ENCODE results near the gene TSPAN15. TPM values are rescaled to one million over a fixed set of nuclear protein-coding genes. Genes with fewer than 3 reads are reported as not detected.

Gene TSPAN15
- total RNA-seq: 10 to 100 TPM in 3 of 7 donors, 1 to 10 TPM in 4; 2.8 to 13.7 (median 5.6) TPM
- 10 to 100 TPM in 1 of 2 donors, 1 to 10 TPM in 1; 5.1 to 13.7 TPM for polyA plus RNA-seq
- long read RNA-seq, donor 1, transcript TSPAN15-201 (8 exons, 1,698 nt): major isoform, 7 of 10 reads
- long read RNA-seq, donor 1, partial matches to known transcripts: 1 of 10 reads
- long read RNA-seq, donor 1, other reads (novel, unspliced or antisense): 2 of 10 reads
- long read RNA-seq, donor 2, transcript TSPAN15-201 (8 exons, 1,698 nt): major isoform, 14 of 14 reads
- long read RNA-seq, donor 2, partial matches to known transcripts: 0 of 14 reads
- long read RNA-seq, donor 2, other reads (novel, unspliced or antisense): 0 of 14 reads
- long read RNA-seq, donor 3, transcript TSPAN15-201 (8 exons, 1,698 nt): major isoform, 12 of 14 reads
- long read RNA-seq, donor 3, partial matches to known transcripts: 0 of 14 reads
- long read RNA-seq, donor 3, other reads (novel, unspliced or antisense): 2 of 14 reads

GRCh38 chr10:69451209-69451783 lies at the start of gene TSPAN15:
TSS of gene TSPAN15 (plus strand) at chr10:69451465. CDS start at chr10:69451595, 130 bp downstream.
- no peaks in the 10 kb centered on the region for H3K27me3 ChIP-seq
- no peak within 1 kb of the TSS for H3K27ac ChIP-seq
- DNase-seq: peak; percentile 42 to 80 (median 70)
- no peaks in the 10 kb centered on the region for H3K36me3 ChIP-seq
- peaks cover 6% of the 10 kb centered on the region for H3K4me1 ChIP-seq (ENCODE audit: insufficient read depth)
- no peak for TF ChIP-seq EP300 (IDR thresholded peaks at IDR 0.05)
- TF ChIP-seq, protein P1, sequence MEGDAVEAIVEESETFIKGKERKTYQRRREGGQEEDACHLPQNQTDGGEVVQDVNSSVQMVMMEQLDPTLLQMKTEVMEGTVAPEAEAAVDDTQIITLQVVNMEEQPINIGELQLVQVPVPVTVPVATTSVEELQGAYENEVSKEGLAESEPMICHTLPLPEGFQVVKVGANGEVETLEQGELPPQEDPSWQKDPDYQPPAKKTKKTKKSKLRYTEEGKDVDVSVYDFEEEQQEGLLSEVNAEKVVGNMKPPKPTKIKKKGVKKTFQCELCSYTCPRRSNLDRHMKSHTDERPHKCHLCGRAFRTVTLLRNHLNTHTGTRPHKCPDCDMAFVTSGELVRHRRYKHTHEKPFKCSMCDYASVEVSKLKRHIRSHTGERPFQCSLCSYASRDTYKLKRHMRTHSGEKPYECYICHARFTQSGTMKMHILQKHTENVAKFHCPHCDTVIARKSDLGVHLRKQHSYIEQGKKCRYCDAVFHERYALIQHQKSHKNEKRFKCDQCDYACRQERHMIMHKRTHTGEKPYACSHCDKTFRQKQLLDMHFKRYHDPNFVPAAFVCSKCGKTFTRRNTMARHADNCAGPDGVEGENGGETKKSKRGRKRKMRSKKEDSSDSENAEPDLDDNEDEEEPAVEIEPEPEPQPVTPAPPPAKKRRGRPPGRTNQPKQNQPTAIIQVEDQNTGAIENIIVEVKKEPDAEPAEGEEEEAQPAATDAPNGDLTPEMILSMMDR (IDR thresholded peaks at IDR 0.05): no peak
- no peak for TF ChIP-seq POLR2A (IDR thresholded peaks at IDR 0.05)
- H3K9me3 ChIP-seq: no peaks in the 10 kb centered on the region
- intact Hi-C loops (cut with DNase I): no loop called here
- 1% methylated on average over 17 to 45 of the region's 45 CpGs for WGBS, 3 donors
- peak within 1 kb of the TSS; percentile 74 for H3K4me3 ChIP-seq

GRCh38 chr10:69402386-69402785 lies 48.9 kb upstream of the TSPAN15 start:
- Histone ChIP-seq H3K9me3 (no peaks in the 10 kb centered on the region), H3K27ac (no peak overlapping the region), H3K4me3 (no peak overlapping the region), H3K36me3 (no peaks in the 10 kb centered on the region), H3K27me3 (no peaks in the 10 kb centered on the region), H3K4me1 (ENCODE audit: insufficient read depth) (peaks cover 18% of the 10 kb centered on the region)
- intact Hi-C loops (cut with DNase I): loop anchor here in 1 of 4 donors (10.0 kb wide), 1 partner anchor 498 kb away; the partner anchor contains the start of gene DDX50
- TF ChIP-seq, protein P1 (IDR thresholded peaks at IDR 0.05): no peak
- TF ChIP-seq POLR2A (IDR thresholded peaks at IDR 0.05): no peak
- no peak for TF ChIP-seq EP300 (IDR thresholded peaks at IDR 0.05)
- DNase-seq: peak in 1 of 5 donors; percentile 47
- 48 to 57% (median 50%) methylated on average over 6 of the region's 6 CpGs for WGBS, 3 donors

GRCh38 chr10:69403066-69403465 lies 48.2 kb upstream of the TSPAN15 start:
- H3K4me1 ChIP-seq (ENCODE audit: insufficient read depth): peaks cover 19% of the 10 kb centered on the region
- intact Hi-C loops (cut with DNase I): loop anchor here in 1 of 4 donors (10.0 kb wide), 1 partner anchor 498 kb away; the partner anchor contains the start of gene DDX50

DNA sequence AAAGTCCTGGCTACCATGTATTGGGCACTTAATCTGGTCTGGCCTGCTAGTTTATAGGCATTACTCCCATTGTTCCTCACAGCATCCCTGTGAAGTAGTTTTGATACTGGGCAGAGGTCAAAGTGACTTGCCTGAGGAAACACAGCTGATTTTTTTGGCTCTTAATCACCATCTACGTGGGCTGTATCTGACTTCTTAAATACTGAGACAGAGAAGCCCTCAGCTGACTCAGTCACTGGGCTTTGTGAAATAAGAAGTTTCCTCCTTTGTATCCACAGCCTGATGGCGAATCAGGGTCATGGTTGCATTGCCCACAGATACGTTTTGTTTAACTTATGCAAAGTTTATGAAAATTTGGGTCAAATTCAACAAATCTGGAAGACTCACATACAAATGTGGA lies 47.7 kb upstream of the TSPAN15 start:
- no peaks in the 10 kb centered on the region for H3K27me3 ChIP-seq
- WGBS, 3 donors: 21 to 33% (median 30%) methylated on average over 3 of the region's 3 CpGs
- no peak overlapping the region for H3K4me3 ChIP-seq
- H3K36me3 ChIP-seq: no peaks in the 10 kb centered on the region
- peak in 2 of 5 donors; percentile 33 to 52 for DNase-seq
- H3K4me1 ChIP-seq (ENCODE audit: insufficient read depth): peaks cover 17% of the 10 kb centered on the region
- intact Hi-C loops (cut with DNase I): loop anchor here in 1 of 4 donors (10.0 kb wide), 1 partner anchor 499 kb away; the partner anchor contains the start of gene DDX50
- no peak overlapping the region for H3K27ac ChIP-seq
- TF ChIP-seq, protein P1 (IDR thresholded peaks at IDR 0.05): no peak
- TF ChIP-seq EP300 (IDR thresholded peaks at IDR 0.05) (no peak), POLR2A (IDR thresholded peaks at IDR 0.05) (no peak)
- no peaks in the 10 kb centered on the region for H3K9me3 ChIP-seq

More at GRCh38 chr10:69403066-69403465, 48.2 kb upstream of the TSPAN15 start:
- Histone ChIP-seq H3K27me3 (no peaks in the 10 kb centered on the region), H3K4me3 (no peak overlapping the region), H3K9me3 (no peaks in the 10 kb centered on the region), H3K36me3 (no peaks in the 10 kb centered on the region), H3K27ac (no peak overlapping the region)
- TF ChIP-seq EP300 (IDR thresholded peaks at IDR 0.05): no peak
- TF ChIP-seq, protein P1 (IDR thresholded peaks at IDR 0.05): no peak
- no peak for TF ChIP-seq POLR2A (IDR thresholded peaks at IDR 0.05)
- DNase-seq: no peak
- WGBS, 3 donors: 62 to 84% (median 63%) methylated on average over 1 of the region's 1 CpG
